Measurements from ENCODE around the gene RAVER1. TPM values are rescaled to one million over a fixed set of nuclear protein-coding genes. Genes with fewer than 3 reads are reported as not detected.

Gene RAVER1
- total RNA-seq, 1 experiment from 2014 or later, result 9.5 TPM

DNA sequence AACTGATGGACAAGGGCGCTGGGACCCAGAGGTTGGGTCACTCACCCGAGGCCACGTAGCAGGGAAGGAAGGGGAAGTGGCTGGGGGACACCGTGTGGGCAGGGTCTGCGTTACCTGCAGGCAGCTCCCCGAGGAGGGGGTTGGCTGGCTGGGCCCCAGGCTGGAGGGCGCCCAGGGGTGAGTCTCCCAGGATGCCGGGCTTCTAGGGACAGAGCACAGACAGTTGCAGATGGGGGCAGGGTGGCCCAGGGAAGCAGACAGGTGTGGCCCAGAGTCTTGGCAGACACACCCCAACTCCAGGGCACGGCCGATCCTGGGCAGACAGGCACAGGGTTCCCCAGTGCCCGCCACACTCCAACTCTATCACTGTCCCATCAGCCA is 11.9 kb downstream of the RAVER1 start:
- DNase-seq (ENCODE audit: extremely low read depth, low read depth), result no peak

GRCh38 chr19:10320602-10321416 is 12.5 kb downstream of the RAVER1 start:
- no peak for DNase-seq (ENCODE audit: extremely low read depth, low read depth)

DNA sequence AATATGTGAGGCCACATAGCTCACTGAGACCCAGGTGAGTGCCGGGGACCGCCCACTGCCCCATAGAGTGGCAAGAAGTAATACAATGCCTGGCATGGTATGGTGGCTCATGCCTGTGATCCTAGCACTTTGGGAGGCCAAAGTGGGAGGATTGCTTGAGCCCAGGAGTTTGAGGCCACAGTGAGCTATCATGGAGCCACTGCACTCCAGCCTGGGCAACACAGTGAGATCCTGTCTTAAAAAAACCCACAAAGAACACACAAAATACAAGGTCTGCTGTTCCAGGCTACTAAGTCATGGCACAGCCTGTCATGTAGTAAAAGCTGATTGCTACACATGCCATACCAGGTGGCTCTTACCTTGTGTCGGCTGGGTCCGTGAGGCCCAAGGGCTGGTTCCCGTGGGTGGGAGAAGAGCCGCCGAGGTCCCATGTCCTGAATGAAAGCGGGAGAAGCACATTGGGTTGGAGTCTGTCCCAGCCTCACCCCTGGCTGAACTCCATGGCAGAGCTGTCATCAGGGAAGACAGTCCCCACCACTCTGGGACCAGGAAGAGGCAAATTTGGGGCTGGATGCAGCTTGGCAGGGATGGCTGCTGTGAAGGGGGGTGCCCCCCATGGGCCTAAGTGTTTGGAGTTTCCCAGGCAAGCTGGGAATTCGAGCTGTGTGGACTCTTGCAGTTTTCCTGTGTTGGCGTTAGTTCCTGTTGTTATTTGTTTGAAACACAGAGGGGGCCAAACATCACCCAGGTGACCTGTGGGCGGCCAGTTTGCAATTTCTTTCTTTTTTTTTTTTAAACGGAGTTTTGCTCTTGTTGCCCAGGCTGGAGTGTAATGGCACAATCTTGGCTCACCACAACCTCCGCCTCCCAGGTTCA is 14.3 kb downstream of the RAVER1 start:
- no peak for DNase-seq (ENCODE audit: extremely low read depth, low read depth)

DNA sequence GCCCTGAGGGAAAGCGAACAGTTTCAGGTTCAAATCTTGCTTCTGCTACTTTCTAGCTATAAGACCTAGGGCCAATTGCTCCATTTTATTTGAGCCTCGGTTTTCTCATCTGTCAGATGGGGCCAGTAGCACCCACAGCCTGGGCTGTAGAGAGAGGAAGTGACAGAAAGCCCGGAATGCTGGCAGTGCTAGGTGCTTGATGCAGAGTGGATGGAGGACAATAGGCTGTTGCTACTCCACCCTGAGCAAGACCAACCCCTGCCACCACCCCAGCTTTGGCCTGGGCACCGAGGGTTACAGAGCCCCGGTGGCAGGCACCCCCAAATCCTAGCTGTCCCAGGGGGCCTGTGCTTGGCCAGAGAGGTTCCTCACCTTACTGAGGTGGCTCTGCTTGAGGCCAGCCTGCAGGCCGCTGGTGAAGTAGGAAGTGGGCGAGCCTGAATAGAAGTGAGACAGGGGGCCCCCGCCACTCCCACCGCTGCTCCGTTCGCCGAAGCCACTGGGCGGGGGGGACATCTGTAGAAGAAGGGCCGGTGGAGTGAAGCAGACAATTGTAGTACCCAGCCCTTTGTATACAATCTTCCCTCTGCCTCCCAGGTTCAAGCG is 15.4 kb downstream of the RAVER1 start:
- DNase-seq (ENCODE audit: extremely low read depth, low read depth), result no peak

GRCh38 chr19:10317045-10317856 is 16.1 kb downstream of the RAVER1 start:
- no peak for DNase-seq (ENCODE audit: extremely low read depth, low read depth)

GRCh38 chr19:10316229-10317044 is 16.9 kb downstream of the RAVER1 start:
- no peak for DNase-seq (ENCODE audit: extremely low read depth, low read depth)

- peak; percentile 64 for DNase-seq (ENCODE audit: extremely low read depth, low read depth)
Measured at GRCh38 chr19:10315335-10316214, 17.8 kb downstream of the RAVER1 start, which contains the start of gene FDX2. TSS of gene FDX2 (minus strand) at chr19:10316015. CDS start at chr19:10315996, 19 bp downstream.

GRCh38 chr19:10309423-10309822 is 23.9 kb downstream of the RAVER1 start, which contains the start of gene ZGLP1:
TSS of gene ZGLP1 (minus strand) at chr19:10309815.
- no peak for DNase-seq (ENCODE audit: extremely low read depth, low read depth)

GRCh38 chr19:10306327-10306726 is 27.0 kb downstream of the RAVER1 start:
- no peak for DNase-seq (ENCODE audit: extremely low read depth, low read depth)

- DNase-seq (ENCODE audit: extremely low read depth, low read depth), result no peak
Measured at GRCh38 chr19:10305139-10305806, 28.1 kb downstream of the RAVER1 start.

- DNase-seq (ENCODE audit: extremely low read depth, low read depth), result no peak
Measured at GRCh38 chr19:10299545-10300458, 33.5 kb downstream of the RAVER1 start.

GRCh38 chr19:10295847-10296591 is 37.3 kb downstream of the RAVER1 start:
- DNase-seq (ENCODE audit: extremely low read depth, low read depth), result no peak

GRCh38 chr19:10295305-10295846 is 38.0 kb downstream of the RAVER1 start:
- DNase-seq (ENCODE audit: extremely low read depth, low read depth), result no peak

DNA sequence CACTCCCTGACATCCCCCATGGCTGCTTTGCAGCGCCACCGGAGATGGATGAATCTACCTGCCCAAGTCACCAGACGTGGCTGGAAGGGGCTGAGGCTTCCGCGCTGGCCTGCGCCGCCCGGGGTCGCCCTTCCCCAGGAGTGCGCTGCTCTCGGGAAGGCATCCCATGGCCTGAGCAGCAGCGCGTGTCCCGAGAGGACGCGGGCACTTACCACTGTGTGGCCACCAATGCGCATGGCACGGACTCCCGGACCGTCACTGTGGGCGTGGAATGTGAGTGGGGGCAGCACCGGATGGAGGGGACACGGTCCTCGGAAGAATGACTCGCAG is 39.0 kb downstream of the RAVER1 start:
- no peak for DNase-seq (ENCODE audit: extremely low read depth, low read depth)

DNA sequence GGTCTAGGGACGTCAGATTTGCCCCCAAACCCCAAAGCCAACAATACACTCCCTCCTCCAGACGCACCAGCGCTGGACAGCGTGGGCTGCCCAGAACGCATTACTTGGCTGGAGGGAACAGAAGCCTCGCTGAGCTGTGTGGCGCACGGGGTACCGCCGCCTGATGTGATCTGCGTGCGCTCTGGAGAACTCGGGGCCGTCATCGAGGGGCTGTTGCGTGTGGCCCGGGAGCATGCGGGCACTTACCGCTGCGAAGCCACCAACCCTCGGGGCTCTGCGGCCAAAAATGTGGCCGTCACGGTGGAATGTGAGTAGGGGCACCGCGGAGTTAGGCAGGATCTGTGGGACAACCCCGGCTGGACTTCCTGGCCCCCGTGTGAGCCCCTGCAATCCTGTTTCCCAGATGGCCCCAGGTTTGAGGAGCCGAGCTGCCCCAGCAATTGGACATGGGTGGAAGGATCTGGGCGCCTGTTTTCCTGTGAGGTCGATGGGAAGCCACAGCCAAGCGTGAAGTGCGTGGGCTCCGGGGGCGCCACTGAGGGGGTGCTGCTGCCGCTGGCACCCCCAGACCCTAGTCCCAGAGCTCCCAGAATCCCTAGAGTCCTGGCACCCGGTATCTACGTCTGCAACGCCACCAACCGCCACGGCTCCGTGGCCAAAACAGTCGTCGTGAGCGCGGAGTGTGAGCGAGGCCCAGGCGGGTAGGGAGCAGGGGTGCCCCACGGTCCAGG is 39.5 kb downstream of the RAVER1 start:
- DNase-seq (ENCODE audit: extremely low read depth, low read depth), result no peak

Measured in NCI-H460 (cell line).